SU-DHL-6 (cell line): Measurements from ENCODE around the gene OR51V1.

ENCODE experiments used
- EZH2phosphoT487 ChIP-seq: fragments of 200-600 bp; sonication (generic), shearing (Covaris generic); conservative IDR thresholded peaks from 2 replicates; pipeline ENCODE4 v1.6.1; 2018; ENCODE audit warnings: mild to moderate bottlenecking, antibody characterized with exemption, low read length, moderate library complexity, mixed read lengths
- TF ChIP-seq, protein P1 (sequence below): fragments of 200-600 bp; sonication (generic); IDR thresholded peaks from one replicate; pipeline ENCODE4 v1.5.1; 2017; ENCODE audit warnings: antibody characterized with exemption, mild to moderate bottlenecking, low read length, moderate library complexity; ENCODE audit not compliant: insufficient read depth, poor library complexity, severe bottlenecking

DNA sequence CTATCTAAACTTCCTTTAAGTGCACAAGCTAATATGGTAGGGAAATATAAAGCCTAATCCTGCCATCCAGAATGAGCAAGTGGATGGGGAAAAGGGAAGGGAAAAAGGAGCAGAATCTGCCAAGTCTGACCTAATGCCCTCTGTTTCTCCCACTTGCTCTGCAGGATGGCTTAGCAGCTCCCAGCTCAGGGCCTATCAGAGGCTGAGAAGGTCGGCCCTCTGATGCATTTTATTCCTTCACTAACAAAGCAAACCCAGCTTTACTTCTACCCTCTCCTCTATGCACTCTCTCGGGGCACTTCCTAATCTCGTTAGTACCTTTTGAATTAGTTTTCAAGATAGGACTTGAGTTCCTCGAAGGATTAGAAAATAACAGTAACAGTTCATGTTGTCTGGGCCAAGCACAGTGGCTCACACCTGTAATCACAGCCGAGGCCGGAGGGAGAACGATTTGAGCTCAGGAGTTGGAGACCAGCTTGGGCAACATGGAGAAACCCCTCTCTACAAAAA lies 9.9 kb upstream of the OR51V1 start:
- TF ChIP-seq EZH2phosphoT487 = no peak
- TF ChIP-seq, protein P1, sequence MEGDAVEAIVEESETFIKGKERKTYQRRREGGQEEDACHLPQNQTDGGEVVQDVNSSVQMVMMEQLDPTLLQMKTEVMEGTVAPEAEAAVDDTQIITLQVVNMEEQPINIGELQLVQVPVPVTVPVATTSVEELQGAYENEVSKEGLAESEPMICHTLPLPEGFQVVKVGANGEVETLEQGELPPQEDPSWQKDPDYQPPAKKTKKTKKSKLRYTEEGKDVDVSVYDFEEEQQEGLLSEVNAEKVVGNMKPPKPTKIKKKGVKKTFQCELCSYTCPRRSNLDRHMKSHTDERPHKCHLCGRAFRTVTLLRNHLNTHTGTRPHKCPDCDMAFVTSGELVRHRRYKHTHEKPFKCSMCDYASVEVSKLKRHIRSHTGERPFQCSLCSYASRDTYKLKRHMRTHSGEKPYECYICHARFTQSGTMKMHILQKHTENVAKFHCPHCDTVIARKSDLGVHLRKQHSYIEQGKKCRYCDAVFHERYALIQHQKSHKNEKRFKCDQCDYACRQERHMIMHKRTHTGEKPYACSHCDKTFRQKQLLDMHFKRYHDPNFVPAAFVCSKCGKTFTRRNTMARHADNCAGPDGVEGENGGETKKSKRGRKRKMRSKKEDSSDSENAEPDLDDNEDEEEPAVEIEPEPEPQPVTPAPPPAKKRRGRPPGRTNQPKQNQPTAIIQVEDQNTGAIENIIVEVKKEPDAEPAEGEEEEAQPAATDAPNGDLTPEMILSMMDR = no peak
